ENCODE measurements around the gene ZNF518A.

ZNF518A gene

GRCh38 chr10:96133135-96133534 lies 3.0 kb downstream of the ZNF518A start:
- no peak for TF ChIP-seq CTCF (IDR thresholded peaks at IDR 0.05; ENCODE audit: low read length, missing control alignments)
- no peak overlapping the region for H3K4me3 ChIP-seq (replicated peaks; ENCODE audit: low read depth, low read length)
- peak; percentile 4 for DNase-seq (ENCODE audit: low read depth)

- H3K4me3 ChIP-seq (replicated peaks; ENCODE audit: low read depth, low read length), result no peak overlapping the region
- no peak for TF ChIP-seq CTCF (IDR thresholded peaks at IDR 0.05; ENCODE audit: low read length, missing control alignments)
- DNase-seq (ENCODE audit: low read depth), result no peak
These were observed 6.7 kb downstream of the ZNF518A start for GRCh38 chr10:96136810-96137209.

- TF ChIP-seq CTCF (IDR thresholded peaks at IDR 0.05; ENCODE audit: low read length, missing control alignments), result no peak
- DNase-seq (ENCODE audit: low read depth), result no peak
- no peak overlapping the region for H3K4me3 ChIP-seq (replicated peaks; ENCODE audit: low read depth, low read length)
These were observed 7.5 kb downstream of the ZNF518A start for GRCh38 chr10:96137567-96137966.

- no peak for TF ChIP-seq CTCF (IDR thresholded peaks at IDR 0.05; ENCODE audit: low read length, missing control alignments)
- no peak overlapping the region for H3K4me3 ChIP-seq (replicated peaks; ENCODE audit: low read depth, low read length)
- no peak for DNase-seq (ENCODE audit: low read depth)
These were observed 8.0 kb downstream of the ZNF518A start for GRCh38 chr10:96138102-96138501.

- no peak for TF ChIP-seq CTCF (IDR thresholded peaks at IDR 0.05; ENCODE audit: low read length, missing control alignments)
- DNase-seq (ENCODE audit: low read depth), result no peak
- no peak overlapping the region for H3K4me3 ChIP-seq (replicated peaks; ENCODE audit: low read depth, low read length)
These were observed 22.3 kb downstream of the ZNF518A start for GRCh38 chr10:96152437-96152836.

GRCh38 chr10:96153070-96153469 lies 23.0 kb downstream of the ZNF518A start:
- no peak for DNase-seq (ENCODE audit: low read depth)
- no peak for TF ChIP-seq CTCF (IDR thresholded peaks at IDR 0.05; ENCODE audit: low read length, missing control alignments)

GRCh38 chr10:96165726-96166125 lies 35.6 kb downstream of the ZNF518A start:
- TF ChIP-seq CTCF (IDR thresholded peaks at IDR 0.05; ENCODE audit: low read length, missing control alignments), result no peak
- H3K4me3 ChIP-seq (replicated peaks; ENCODE audit: low read depth, low read length), result no peak overlapping the region
- no peak for DNase-seq (ENCODE audit: low read depth)

More at GRCh38 chr10:96153070-96153469, 23.0 kb downstream of the ZNF518A start:
- H3K4me3 ChIP-seq (replicated peaks; ENCODE audit: low read depth, low read length), result no peak overlapping the region

Measured in fibroblast of pulmonary artery (primary cell).